ENCODE data around the gene THAP10.

Gene THAP10

GRCh38 chr15:70910958-70911357, 18.7 kb upstream of the THAP10 start:
- no peak for TF ChIP-seq CTCF (IDR thresholded peaks at IDR 0.05; ENCODE audit: control insufficient read depth, insufficient read depth, low read depth, low read length, missing control alignments)
- H3K4me3 ChIP-seq (ENCODE audit: control insufficient read depth, low read depth, low read length): no peak overlapping the region
- DNase-seq (ENCODE audit: low read depth): no peak

- peak; percentile 26 for TF ChIP-seq CTCF (IDR thresholded peaks at IDR 0.05; ENCODE audit: control insufficient read depth, insufficient read depth, low read depth, low read length, missing control alignments)
- no peak overlapping the region for H3K4me3 ChIP-seq (ENCODE audit: control insufficient read depth, low read depth, low read length)
- no peak for DNase-seq (ENCODE audit: low read depth)
Measured at GRCh38 chr15:70907784-70908471, 15.7 kb upstream of the THAP10 start.

GRCh38 chr15:70906842-70907241, 14.6 kb upstream of the THAP10 start:
- TF ChIP-seq CTCF (IDR thresholded peaks at IDR 0.05; ENCODE audit: control insufficient read depth, insufficient read depth, low read depth, low read length, missing control alignments): no peak
- no peak for DNase-seq (ENCODE audit: low read depth)
- no peak overlapping the region for H3K4me3 ChIP-seq (ENCODE audit: control insufficient read depth, low read depth, low read length)

GRCh38 chr15:70902107-70902506, 9.9 kb upstream of the THAP10 start:
- TF ChIP-seq CTCF (IDR thresholded peaks at IDR 0.05; ENCODE audit: control insufficient read depth, insufficient read depth, low read depth, low read length, missing control alignments): no peak
- no peak overlapping the region for H3K4me3 ChIP-seq (ENCODE audit: control insufficient read depth, low read depth, low read length)
- peak; percentile 57 for DNase-seq (ENCODE audit: low read depth)

- DNase-seq (ENCODE audit: low read depth): no peak
- peak; percentile 78 for TF ChIP-seq CTCF (IDR thresholded peaks at IDR 0.05; ENCODE audit: control insufficient read depth, insufficient read depth, low read depth, low read length, missing control alignments)
- H3K4me3 ChIP-seq (ENCODE audit: control insufficient read depth, low read depth, low read length): peak overlapping the region; percentile 78
Measured at GRCh38 chr15:70892912-70893560, 803 bp upstream of the THAP10 start.

- TF ChIP-seq CTCF (IDR thresholded peaks at IDR 0.05; ENCODE audit: control insufficient read depth, insufficient read depth, low read depth, low read length, missing control alignments): no peak
- no peak overlapping the region for H3K4me3 ChIP-seq (ENCODE audit: control insufficient read depth, low read depth, low read length)
- DNase-seq (ENCODE audit: low read depth): no peak
Measured at GRCh38 chr15:70882361-70882760, 9.9 kb downstream of the THAP10 start.

All from AG09309 (cell line).